CD4-positive, alpha-beta T cell treated with Interleukin-10 for 1 hour (primary cell): ENCODE results near the gene MROH9.

Source experiments
- DNase-seq: peaks from one replicate; pipeline ENCODE4 v3.0.0-alpha.2; 2020

MROH9 gene

DNA sequence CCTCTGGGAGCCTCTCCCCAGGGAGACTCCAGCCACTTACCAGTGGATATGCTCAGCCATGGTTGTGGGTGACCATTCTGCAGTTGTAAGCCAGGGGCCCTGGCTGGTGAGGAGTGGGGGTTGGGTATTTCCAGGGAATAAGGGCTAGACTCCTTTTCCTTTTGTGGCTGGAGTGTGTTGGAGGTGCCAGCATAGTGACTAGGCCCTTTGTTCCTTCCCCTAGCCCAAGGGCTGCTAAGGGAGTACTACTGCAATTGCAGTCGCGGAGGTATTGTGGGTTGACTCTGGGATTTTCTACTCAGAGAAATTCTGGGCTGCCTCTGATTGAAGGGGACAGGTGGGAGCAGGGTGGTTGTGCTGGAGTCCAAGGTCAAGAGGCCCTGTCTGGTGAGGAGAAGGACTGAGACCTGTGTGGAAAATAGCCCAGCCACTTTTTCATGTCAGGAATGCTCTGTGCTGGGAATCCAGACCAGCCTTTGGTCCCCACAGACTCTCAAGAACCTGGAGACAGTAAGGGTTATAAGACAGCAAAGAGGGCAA lies 43.1 kb downstream of the MROH9 start:
- DNase-seq, result no peak

- DNase-seq, result no peak
These were observed 50.1 kb downstream of the MROH9 start for GRCh38 chr1:170985406-170985805.

DNA sequence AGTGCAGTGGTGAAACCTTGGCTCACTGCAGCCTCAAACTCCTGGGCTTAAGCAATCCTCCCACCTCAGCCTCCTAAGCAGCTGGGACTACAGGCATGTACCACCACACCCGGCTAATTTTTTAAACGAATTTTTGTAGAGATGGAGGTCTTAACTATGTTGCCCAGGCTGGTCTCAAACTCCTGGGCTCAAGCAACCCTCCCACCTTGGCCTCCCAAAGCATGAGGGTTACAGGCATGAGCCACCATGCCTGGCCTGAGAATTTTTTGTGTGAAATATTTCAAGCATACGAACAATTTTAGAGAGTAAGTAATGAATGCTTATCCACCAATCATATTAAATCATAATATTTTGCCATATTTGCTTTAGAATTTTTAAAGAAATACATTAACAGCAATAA lies 51.6 kb downstream of the MROH9 start:
- DNase-seq, result no peak

DNA sequence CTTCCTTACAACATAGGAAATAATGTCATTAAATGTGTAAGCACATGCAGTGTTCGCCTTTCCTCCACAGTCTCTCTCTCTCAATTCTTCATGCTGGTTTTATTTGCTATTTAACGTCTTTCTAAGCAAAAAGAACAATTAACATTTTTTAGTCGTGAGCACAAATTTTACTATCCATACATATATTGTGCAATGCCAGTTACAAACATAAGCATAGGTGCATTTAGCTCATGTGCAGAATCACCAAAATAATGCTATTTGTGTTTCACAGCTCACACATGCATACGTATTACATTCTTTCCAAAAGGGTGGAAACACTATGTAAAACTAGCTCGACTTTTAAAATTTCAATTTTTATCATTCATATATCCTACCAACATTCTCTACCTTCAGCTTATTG lies 52.1 kb downstream of the MROH9 start:
- no peak for DNase-seq

GRCh38 chr1:170993151-170993550 lies 57.8 kb downstream of the MROH9 start:
- DNase-seq, result no peak

GRCh38 chr1:170993717-170994116 lies 58.4 kb downstream of the MROH9 start:
- no peak for DNase-seq

- no peak for DNase-seq
These were observed 79.5 kb downstream of the MROH9 start for GRCh38 chr1:171014880-171015279.

- no peak for DNase-seq
These were observed 82.1 kb downstream of the MROH9 start for GRCh38 chr1:171017426-171017825.

GRCh38 chr1:171019971-171020370 lies 84.6 kb downstream of the MROH9 start:
- no peak for DNase-seq

- no peak for DNase-seq
These were observed 97.7 kb downstream of the MROH9 start for GRCh38 chr1:171032822-171033702.

- no peak for DNase-seq
These were observed 102.3 kb downstream of the MROH9 start for GRCh38 chr1:171037626-171038025.

GRCh38 chr1:171038284-171038683 lies 103.0 kb downstream of the MROH9 start:
- no peak for DNase-seq

- DNase-seq, result no peak
These were observed 112.7 kb downstream of the MROH9 start for GRCh38 chr1:171048014-171048413.

DNA sequence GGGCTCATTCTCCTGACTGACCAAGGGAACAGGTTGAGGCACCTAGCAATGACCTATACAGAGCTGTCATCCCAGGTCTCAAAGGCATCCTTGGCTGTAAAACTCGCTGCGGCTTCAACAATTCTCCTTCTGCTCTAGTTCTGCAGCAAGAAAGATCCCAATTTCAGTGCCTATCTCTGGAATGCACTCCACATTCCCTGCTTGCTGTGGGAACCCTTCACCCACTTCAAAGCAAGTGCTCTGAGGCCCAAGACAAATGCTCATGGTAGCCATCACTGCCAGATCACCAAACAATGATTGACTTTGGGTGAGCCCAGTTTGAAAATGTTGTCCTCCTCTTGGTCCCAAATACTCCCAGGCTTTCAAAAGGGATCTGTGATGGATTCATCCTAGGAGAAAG lies 117.6 kb downstream of the MROH9 start:
- DNase-seq, result no peak

DNA sequence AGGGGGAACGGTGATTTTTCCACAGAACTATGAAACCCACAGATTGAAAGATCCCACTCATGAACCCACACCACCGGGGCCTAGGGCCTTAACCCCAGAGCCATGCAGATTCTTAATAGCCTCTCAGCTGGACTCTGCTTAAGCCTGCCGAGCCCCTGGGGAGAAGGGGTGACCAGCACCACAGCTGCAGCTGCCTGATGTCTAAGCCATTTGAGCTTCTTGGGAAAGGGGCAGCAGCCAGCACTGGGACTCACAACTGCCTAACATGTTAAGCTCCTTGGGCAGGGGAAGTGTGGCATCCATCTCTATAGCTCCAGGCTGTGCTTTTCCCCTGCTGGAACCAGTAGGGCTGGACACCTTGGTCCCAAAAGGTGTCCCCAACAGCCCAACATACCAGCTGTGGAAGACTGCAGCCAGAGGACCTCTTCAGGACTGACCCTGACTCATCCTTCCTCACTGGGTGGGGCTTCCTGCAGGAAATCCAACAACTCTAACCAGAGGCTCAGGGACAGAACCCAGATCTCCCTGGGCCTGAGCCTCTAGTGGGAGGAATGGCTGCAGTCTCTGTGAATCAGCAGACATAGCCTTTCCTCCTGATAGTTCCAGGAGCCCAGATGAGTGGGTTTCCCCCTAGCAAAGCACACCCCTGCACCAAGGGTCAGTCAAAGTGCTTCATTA lies 120.8 kb downstream of the MROH9 start:
- no peak for DNase-seq

GRCh38 chr1:171061425-171062143 lies 126.2 kb downstream of the MROH9 start:
- DNase-seq, result no peak

DNA sequence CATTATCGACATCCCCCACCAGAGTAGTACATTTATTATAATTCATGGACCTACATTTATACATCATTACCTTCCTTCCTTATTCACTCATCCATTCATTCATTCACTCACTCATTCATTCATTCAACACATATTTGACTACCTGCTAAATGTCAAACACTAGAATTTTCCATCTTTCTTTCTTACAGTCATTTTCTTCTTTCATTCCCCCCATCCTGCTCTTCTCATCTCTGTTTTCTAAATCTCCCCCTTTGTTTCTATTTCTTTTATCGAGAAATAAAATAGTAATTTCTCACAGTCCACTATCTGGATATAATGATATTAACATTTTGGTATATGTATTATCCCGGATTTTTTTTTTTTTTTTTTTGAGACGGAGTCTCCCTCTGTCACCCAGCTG lies 127.6 kb downstream of the MROH9 start:
- no peak for DNase-seq

DNA sequence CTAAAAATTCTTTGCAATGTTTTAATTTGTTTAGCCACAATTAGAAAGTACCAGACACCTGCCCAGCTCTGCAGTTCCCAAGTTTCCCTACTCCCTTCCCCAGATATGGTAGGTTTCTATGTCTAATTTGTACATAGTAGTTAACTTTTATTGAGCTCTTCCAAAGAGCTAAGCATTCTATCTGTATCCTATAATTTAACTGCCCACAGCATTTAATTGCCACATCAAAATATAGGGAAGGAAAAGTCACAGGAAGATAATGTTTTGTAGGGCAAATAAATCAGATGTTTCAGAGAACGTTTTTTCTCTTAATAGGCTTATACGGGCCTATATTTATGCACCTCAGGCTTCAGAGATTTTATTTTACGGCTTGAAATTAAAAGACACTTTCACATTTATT lies 139.7 kb downstream of the MROH9 start:
- no peak for DNase-seq

- DNase-seq, result no peak
These were observed 146.0 kb downstream of the MROH9 start for GRCh38 chr1:171081314-171081753.

DNA sequence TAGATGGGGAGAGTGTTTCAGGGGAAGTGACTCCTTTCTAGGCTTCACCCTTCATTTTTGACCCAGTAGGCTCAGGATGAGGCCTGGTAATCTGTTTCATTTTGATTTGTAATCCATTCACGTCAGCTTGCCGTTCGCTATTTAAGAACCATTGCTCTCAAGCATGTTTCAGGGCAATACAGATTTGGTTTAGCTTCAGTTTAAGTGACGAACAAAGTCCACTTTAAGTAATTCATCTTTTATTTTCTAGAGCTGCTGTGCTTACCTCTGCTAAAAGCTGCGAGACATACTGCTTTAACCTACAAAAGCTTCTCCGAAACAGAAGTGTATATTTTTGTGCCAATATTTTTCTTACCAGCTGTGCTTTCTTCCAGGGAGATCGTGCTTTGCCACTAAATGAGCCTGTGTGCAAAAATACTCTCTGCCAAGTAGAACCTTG lies 146.4 kb downstream of the MROH9 start:
- DNase-seq, result no peak

DNA sequence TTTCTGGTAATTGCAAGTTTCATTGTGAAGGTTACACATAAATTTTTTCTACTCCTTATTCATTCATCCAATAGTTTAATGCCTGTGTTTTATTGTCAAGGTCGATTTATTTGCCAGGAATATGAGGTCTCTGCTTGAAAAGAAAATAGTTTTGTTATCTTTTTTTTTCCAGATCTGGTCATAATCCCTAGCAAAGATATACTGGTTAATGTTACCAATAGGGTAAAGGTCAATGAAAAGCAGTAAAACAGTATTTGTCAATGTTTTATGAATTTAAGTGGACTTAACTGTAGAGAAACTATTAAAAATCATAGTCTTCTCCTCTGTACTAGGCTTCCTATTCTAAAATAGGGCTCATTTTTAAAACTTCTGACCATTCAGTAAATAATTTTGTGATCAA lies 147.3 kb downstream of the MROH9 start:
- DNase-seq, result no peak

DNA sequence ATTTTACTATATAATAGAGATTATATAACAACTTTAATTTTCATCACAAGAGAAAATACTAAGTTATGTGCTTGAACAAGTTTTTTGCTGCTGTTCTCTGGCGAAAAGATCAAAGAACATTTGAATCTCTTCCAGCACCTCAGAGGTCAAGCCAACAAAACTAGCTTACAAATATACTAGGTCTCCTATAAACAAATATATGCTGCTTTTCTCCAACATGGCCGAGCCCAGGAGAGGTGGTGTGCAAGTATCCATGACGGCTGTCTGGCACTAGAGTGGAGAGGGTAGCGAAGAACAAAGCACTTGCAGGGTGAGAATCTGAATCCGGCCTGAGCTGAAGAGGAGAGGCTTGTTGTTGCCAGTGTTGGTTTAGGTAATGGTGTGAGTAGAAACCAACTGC lies 147.9 kb downstream of the MROH9 start:
- no peak for DNase-seq

- no peak for DNase-seq
These were observed 148.8 kb downstream of the MROH9 start for GRCh38 chr1:171084091-171084490.
